GM19025 (cell line): ENCODE measurements around the gene TLE2.
"Not testable (repeated sequence)": the region's sequence is repeated elsewhere in the genome, so short reads cannot be mapped to it uniquely, and the experiment has no call there.

ENCODE experiments used
- ATAC-seq: cut with Tn5 transposase; IDR thresholded peaks from one replicate; pipeline ENCODE4 v1.9.1; 2021; ENCODE audit warnings: mild to moderate bottlenecking, low read depth, moderate library complexity; ENCODE audit not compliant: unreplicated experiment

Gene TLE2

DNA sequence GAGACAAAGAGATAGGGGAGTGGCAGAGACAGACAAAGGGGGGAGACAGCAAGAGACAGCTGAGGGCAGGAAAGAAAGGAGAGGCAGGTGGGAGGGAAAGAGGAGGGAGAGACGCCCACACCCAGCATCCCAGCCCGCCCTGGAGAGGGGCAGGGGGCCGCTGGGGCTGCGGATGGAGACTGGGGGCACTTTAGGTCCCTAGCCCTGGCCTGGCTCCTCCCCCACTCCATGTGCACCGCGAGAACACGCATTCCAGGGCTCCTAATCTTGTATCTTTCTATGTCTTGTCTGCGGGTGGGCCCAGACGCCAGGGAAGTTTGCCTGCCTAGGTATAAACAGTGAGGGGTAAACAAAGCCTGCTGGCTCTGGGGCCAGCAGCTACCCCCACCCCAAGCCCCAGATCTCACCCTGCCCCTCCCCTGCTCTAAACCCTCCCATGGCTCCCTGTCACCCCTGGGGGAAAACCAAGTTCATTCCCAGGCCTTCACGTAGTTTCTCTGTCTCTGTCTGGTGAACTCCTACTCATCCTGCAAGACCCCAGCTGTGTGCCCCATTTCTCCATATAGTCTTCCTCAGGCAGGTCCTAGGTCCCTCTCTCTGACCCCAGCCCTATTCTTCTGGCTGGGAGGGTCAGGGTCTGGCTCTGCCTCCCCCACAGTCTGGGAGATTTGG, 27.5 kb upstream of the TLE2 start:
- no peak for ATAC-seq

DNA sequence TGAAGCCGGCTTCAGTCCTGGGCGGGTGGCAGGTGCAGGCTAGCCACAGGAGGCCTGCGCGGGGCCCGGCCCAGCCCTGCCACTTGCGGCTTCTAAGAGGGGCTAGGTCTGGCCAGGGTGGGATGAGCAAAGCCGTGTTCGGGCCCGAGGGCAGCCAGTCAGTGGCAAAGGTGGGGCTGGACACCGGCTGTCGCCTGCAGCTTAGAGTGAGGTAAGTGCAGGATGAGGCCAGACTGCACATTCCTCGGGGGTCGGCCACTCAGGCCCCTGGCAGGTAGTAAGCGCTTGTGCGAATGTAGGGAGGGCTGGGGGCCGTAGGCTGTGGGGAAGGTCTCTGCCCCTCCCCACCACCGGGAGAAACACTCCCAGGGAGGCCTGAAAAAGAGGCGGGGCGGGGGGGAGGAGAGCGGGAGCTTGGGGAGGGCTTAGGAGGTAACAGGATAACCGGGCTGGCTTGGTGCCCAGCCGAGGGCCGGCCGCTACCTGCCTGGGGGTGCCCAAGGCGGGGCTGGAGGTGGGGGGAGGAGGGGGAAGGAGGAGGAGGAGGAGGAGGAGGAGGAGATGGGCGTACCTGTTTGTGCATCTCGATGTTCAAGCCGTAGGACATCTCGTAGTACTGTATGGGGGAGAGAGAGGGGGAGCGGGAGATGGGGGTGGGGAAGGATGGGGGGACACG, 26.8 kb upstream of the TLE2 start:
- ATAC-seq, result no peak

DNA sequence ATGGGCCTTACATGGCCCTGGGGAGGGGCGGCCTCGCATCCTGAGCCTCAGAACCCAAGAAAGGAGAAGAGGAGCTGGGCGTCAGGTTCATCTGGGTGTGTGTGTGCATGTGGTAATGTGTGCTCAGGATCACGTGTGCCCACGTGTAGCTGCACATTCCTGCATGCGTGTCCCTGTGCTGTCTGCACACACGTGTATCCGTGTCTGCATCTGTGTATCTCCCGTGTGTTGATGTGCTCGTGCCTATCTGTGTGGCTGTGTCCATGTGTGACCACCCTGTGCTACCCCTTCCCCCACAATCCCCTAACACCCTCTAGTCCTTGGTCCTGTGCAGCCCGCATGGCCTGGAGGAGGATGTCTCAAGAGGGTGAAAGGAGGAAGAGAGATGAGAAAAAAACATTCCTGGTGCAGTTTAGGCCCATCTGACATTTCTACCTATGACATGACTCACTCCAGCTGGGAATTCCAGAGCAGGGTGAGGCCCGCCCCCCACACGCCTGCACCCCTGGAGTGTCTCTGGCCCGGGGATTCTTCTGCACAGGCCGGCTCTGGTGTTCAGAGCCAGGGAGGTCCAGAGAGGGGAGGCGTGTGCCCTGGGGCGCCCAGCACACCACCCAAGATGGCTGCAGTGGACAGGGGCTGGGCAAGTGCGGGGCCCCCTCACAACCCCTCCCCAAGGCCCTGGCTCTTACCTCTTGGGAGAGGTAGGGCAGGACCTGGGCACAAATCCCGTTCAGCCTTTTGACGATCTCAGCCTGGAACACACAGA, 26.1 kb upstream of the TLE2 start:
- no peak for ATAC-seq

DNA sequence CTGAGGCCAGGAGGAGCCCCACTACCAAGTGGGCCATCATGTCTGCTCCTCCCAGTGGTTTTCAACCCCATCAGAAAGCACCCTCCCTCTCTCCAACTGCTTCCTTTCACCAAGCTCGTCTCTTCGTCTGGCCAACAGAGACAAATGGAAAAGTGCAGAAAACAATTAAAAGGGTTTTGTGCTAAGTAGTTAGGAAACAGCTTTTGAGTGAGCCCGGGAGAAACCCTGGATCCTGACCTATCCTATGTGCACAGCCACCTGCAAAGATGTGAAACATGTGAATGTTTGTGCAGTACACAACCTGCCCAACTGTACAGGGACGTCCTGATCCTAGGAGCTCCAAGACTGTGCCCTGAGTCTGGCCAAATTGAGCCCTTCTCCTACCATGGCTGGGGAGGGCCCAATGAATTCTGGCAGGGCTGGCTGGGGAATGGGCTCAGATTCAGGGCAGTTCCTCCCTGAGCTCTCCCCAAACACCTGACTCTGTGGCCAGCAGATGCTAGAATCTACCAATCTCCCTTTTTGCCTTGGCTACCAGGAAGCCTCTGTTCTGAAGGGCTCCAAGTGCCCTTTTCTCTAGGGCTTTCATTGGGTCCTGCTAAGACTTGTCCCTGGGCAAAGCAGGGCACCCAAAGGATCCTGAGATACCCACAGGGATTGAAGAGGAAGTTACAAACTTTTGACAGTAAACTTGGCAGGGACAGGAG, 25.3 kb upstream of the TLE2 start:
- no peak for ATAC-seq

DNA sequence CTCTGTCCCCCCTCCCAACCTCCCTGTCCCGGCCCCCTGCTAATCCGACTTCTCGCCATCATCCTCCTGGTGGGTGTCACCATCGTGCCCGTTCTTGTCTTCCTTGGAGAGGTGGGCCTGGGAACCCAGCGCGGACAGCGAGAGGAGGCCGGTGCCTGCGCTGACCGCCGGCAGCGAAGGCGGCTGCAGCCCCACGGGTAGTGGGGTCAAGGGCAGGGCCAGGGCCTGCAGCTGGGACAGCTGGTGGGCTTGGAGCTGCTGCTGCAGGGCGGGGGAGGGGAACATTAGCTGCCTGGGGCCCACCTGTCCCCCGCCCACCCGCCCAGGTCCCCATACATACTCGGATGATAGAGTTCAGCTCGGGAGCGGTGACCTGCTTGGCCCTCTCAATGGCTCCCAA, 24.7 kb upstream of the TLE2 start:
- no peak for ATAC-seq

DNA sequence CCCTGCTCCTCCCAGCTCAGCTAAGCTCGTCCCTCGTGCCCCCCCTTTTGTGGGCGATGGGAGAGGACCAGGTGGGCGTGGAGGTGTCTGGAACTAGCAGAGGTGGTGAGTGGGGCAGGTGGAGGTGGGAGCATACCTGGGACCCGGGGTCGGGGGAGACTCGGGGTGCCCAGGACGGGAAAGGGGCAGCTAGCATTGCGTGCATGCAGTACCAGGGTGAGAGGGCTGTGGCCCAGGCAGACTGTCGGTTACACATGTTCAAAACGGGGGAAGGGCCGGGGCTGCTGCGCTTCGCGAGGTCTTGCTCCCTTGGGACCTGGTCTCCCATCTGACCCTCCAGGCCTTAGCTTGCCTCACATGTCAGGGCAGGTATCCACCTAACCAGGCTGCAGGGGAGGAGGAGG, 24.1 kb upstream of the TLE2 start:
- ATAC-seq, result no peak

DNA sequence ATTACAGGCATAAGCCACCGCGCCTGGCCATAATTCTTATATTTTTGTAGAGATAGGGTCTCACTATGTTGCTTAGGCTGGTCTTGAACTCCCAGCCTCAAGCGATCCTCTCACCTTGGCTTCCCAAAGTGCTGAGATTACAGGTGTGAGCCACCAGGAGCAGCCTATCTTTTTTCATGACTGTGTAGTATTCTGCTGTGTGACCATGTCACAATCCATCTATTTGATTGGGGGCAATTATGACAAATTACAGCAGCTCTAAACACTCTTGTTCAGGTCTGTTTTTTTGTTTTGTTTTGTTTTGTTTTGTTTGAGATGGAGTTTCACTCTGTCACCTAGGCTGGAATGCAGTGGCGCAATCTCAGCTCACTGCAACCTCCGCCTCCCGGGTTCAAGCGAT, 20.9 kb upstream of the TLE2 start:
- not testable (repeated sequence) for ATAC-seq

DNA sequence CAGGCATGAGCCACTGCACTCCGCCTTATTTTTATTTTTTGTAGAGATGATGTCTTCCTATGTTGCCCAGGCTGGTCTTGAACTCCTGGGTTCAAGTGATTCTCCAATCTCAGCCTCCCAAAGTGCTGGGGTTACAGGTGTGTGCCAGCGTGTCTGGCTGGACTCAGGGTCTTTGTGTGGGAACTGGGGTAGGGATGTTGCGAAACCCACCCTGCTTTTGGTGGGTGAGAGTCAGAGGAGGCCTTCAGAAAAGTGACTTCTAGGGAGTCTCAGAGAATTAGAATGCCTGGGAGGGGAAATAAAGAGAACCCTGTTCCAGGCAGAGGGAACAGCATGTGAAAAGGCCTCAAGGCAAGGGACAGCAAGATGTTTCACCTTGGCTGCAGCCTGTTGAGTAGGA, 20.0 kb upstream of the TLE2 start:
- ATAC-seq, result no peak

DNA sequence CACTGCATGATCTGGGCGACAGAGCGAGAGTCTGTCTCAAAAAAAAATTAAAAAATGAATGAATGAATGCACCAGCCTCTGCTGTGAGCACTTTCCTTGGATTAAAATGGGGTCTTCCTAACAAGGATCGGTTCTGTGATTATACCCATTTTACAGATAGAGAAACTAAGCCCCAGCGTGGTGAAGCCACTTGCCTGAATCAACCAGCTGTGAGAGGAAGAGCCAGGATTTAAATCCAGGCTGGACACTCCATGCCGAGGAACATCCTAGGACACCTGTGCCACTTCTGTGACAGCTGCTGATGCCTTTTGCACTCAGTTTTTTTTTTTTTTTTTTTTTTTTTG, 19.1 kb upstream of the TLE2 start:
- ATAC-seq, result no peak

DNA sequence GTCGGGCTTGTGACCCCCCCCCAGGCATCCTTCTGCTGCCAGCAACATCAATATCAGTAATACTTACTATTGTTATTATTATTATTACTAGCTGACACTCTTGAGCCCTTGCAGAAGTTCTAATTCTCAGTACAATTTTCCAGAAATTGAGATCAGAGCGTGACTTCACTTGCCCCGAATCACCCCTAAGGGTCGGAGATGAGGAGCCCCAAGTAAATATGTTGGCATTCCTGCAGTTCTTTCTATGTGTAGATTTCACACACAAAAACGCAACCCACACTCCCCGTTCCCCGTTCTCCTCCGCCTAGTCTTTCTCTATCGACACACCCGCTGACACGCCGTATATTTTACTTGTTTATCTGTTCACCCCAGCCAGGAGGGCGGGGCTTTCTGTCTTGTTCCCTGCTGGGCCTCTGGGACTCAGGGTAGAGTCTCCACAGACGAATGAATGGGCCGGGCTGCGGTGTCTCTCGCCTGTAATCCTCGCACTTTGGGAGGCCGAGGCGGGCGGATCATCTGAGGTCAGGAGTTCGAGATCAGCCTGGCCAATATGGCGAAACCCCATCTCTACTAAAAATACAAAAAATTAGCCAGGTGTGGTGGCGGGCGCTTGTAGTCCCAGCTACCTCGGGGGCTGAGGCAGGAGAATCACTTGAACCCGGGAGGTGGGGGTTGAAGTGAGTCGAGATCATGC, 18.6 kb upstream of the TLE2 start:
- no peak for ATAC-seq

DNA sequence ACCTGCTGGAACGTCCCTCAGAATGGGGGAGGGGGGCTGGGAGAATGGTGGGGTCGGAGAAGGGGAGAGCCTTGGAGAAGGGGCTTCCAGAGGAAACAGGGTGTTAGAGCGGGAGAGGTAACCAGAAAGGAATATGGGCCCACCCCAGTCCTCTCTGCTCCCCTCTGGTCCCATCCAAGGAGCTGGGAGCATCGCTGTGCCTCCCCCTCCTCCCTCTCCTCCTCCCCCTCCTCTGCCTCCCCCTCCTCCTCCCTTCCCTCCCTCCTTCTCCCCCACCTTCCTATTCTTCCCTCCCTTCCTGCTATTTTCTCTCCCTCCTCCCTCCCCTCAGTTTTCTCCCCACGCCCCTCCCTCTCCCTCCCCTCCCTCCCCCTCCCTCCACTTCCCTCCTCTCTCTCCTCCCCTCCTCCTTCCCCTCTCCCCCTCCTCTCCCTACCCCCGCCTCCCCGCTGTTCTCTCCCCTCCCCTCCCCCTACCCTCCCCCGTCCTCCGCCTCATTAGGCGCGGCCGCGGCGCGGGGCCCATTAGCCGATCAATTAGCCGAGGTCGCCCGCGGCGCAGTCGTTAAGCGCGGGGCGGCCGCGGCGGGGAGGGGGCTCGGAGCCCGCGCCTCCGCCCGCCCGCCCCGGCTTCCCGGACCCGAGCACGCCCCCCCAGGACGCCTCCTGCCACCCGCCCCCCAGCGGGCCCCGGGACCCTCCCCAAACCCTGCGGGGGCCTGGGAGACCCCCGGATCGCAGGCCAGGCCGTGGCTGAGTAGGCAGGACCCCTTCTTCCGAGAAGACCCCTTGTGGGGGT, 17.8 kb upstream of the TLE2 start:
- no peak for ATAC-seq

DNA sequence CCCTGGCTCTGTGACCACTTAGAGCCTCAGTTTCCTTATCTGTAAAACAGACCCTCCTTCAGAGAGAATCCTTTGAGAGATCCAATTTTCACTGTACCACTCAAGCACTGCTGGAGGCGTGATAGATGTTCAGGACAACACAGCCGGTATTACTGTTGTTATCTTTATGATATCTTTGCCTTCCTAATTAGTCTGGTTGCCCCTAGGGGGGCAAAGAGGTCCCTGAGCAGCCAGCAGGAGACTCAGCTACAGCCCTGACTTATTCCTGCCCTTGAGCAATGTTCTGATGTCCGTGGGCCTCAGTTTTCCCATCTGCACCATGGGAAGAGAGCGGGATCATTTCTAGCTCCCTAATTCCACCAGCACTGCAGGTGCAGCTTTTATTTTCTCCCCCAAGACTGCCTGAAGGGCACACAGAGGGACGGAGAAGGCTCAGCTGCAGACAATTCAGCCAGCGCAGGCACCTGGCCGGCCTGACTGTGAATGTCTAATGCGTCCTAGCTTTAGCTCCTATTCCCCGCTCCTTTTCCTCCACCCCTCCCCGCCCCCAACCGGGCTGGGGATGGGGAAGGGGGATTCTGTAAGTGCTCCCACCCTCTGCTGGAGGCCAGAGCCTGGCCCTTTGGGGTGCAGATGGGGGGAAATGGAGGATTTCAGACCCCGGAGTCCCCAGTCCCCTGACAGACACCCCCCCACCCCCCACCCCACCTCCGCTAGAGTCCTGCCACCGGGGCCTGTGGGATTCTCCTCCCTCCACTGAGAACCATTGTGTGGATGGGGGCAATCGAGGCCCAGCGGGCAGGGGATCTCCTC, 17.0 kb upstream of the TLE2 start:
- no peak for ATAC-seq

DNA sequence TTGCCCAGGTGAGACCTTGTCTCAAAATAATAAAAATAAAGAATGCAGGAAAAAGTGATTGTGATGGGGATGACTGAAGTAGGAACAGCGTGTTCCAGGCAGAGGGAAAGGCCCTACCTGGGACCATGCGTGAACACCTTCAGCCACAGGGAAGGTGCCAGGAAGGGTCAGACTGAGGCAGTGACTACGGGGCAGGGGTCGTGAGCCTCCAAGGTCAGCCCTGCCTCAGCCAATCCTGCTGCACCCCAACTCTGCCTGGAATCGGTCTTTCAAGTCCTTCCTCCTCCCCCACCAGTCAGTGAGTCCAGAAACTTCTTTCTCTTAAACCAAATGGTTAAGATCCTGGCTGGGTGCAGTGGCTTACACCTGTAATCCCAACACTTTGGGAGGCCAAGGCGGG, 16.1 kb upstream of the TLE2 start:
- no peak for ATAC-seq

DNA sequence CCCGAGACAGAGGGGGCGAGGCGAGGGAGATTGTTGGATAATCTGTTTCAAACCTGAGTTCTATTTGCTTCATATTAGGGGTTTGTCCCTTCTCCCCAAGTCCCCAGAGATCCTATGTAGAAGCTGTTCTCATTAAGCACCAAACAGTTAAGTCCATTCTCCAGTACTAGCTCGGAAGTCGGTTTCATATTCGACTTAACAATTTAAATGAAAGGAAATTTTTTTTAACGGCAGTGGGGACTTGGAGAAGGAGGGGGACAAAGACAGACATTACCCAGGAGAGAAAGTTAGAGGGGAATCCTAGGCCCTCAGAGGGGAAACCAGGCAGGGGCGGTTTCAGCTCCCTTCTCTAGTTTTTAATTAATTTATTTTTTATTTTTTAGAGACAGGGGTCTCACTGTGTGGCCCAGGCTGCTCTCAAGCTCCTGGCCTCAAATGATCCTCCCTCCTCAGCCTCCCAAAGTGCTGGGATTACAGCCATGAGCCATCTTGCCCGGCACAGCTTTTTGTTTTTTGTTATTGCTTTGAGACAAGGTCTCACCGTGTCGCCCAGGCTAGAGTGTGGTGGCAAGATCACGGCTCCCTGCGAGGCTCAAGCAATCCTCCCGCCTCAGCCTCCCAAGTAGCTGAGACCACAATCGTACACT, 13.7 kb upstream of the TLE2 start:
- ATAC-seq, result no peak

DNA sequence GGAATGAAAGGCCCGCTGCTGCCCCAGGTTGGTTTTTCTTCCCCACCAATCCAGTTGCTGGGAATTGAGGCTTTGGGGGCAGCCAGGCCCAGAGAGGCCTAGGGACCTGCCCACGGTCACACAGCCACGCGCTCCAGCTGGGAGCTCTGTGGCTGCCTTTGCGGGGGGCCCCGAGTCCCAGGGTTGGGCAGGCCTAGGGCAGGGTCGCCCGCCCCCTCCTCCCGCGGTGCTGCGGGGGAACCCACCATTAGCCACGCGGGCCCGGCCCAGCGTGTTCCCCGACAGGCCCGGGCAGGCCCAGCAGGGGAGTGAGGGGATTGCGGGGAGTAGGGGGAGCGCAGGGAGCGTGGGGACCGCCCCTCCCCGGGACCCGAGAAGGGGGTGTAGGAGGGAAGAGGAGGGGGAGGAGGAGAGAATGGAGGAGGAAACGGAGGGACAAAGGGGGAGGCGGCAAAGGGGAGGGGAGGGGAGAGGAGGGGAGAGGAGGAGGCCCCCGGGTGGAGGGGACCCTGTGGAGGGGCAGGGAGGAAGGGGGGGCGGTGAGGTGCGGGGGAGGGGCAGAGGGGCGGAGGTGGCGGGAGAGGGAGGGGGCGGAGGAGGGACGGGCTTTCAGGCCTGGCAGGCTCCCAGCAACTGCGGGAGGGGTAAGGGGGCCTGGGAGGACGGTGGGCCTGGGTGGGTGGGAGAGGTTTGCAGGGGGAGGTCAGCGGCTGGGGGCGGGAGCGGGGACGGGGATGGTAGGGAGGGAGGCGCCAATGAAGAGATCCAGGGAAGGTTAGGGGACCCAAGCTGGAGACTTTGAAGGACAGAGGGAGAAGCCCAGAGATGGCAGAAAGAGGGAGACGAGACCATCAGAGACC, 12.9 kb upstream of the TLE2 start:
- ATAC-seq, result no peak

DNA sequence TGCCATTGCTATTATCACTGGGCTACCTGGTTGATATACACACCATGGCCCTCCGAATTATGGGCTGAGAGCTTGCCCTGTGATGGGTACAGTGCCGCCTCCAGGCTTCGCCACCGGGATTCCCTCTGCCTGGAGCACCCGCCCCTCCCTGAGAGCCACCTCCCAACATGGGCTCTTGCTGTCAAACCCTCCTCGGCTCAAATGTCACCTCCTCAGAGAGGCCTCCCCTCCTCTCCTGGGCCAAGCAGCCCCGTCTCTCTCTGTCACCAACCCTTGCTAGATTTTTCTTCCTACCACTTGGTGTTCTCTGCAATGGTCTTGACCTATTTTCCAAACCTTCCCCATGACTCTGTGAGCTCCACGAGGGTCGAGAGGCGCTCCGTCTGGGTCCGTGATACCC, 12.2 kb upstream of the TLE2 start:
- ATAC-seq, result no peak

DNA sequence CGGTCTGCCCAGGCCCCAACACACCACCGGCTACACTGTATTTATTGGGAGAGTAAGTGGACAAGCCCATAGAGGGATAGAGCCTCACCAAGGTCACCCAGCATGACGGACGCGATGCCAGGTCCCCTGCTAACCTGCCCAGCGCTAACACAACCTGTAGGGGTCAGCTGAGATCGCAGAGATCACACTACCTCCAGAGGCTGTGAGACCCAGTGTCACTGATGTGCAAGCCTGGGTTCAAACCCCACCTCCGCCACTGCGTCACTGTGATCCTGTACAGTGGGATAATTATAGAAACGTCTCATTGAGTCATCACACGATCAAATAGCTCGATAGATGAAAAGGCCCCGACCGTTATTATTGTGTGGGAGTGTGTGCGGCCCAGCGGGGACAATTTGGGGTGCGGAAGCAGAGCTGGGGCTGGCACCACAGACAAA, 10.6 kb upstream of the TLE2 start:
- no peak for ATAC-seq

DNA sequence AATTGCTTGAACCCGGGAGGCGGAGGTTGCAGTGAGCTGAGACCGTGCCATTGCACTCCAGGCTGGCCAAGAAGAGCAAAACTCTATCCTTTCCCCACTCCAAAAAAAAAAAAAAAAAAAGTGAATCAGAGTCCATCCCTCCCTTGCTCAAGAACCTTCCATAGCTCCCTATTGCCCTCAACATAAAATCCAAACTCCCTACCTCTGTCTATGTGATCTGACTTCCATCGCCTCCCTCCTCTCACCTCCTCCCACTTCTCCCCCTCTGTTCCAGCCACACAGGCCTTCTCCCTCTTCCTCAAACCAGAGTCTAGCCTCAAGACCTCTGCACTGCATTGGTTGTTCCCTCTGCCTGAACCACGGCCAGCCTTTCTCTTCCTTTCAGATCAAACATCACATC, 10.0 kb upstream of the TLE2 start:
- ATAC-seq, result no peak
